ENCODE results near the gene SGK1. TPM values are rescaled to one million over a fixed set of nuclear protein-coding genes. Genes with fewer than 3 reads are reported as not detected.

The SGK1 gene
- total RNA-seq, 1 experiment from 2014 or later, result 42.6 TPM

DNA sequence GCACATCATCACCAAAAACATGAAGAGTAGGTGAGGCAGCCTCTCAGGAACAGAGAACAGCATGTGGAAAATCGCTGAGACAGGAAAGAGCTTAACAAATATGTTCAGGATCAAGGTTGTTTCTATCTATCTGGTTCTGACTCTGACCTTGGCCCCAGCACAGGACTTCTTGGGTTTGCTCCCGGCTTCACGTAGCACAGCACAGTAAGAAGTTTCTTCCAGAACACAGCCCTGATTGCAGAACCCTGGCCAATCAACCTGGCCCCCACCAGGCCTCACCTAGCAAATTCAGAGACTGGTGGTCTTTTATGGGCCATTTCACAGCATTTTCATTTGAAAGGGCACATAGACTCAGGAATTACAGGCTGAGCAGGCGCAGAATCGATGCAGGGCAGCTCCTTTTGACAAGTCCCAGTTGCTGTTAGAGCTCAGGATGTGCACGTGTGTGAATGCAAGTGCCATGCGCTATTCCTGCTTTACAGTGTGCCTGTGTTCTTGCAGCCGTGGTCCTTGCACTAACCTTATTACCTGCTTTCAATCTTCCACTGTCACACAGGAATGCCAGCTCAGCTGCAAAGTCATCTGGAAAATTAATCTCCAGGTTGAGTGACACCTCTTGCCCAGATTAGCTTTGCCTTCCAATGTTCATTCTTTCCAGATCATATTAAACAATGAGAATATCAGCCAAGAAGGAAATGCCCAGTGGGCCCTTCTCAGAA lies 165.0 kb downstream of the SGK1 start:
- H3K27me3 ChIP-seq (replicated peaks; ENCODE audit: control insufficient read depth, insufficient read depth, low read length), result no peaks in the 10 kb centered on the region
- Mint-ChIP-seq H3K36me3 (ENCODE audit: insufficient read depth, unreplicated experiment) (no peaks in the 10 kb centered on the region), H3K4me1 (ENCODE audit: low read depth, unreplicated experiment) (no peaks in the 10 kb centered on the region), H3K27ac (ENCODE audit: unreplicated experiment) (no peak overlapping the region), H3K9me3 (ENCODE audit: unreplicated experiment) (no peaks in the 10 kb centered on the region), H3K27me3 (ENCODE audit: insufficient read depth, unreplicated experiment) (no peaks in the 10 kb centered on the region), H3K4me3 (ENCODE audit: unreplicated experiment) (no peak overlapping the region)
- H3K9me3 ChIP-seq, result no peaks in the 10 kb centered on the region
- POLR2A ChIA-PET, result no interaction called here
- intact Hi-C loops (cut with micrococcal nuclease; ENCODE audit: unreplicated experiment), result no loop called here
- TF ChIP-seq CTCF (IDR thresholded peaks at IDR 0.05; ENCODE audit: insufficient read depth in 1 of 2, low read depth in 1 of 2, low read length in 1 of 2, severe bottlenecking in 1 of 2, unreplicated experiment in 1 of 2), result no peak
- no peak overlapping the region for H3K4me3 ChIP-seq (ENCODE audit: low read depth, low read length)
- H3K4me1 ChIP-seq, result no peaks in the 10 kb centered on the region
- CTCF ChIA-PET, result interaction anchor here (0.7 kb wide), 1 partner anchor 25 kb away, joined by 4 read pairs; no protein-coding TSS in a partner anchor
- no peaks in the 10 kb centered on the region for H3K36me3 ChIP-seq (ENCODE audit: control insufficient read depth, insufficient read depth, low read length)
- no peak for DNase-seq
- no TSS peak for BruUV-seq (replicated peaks)

DNA sequence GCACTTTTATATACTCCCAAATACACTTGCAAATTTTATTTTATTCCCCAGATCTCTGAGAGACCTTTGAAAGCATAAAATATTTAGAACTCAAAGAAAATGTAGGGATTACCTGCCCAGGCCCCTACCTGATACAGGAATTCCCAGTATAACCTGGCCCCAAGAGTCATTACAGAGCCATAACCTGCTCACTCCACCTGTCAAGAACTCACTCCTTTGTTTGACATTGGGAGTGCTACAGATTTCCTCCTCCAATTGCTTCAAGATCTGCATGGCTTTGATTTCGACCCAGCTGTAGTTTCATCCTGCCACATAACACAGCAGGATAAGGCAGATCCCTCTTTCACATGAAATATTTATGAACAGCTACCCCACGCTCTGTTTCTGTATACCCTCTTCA lies 169.3 kb downstream of the SGK1 start:
- H3K4me3 Mint-ChIP-seq (ENCODE audit: unreplicated experiment), result no peak overlapping the region
- no peak overlapping the region for H3K4me3 ChIP-seq (ENCODE audit: low read depth, low read length)
- H3K27me3 ChIP-seq (replicated peaks; ENCODE audit: control insufficient read depth, insufficient read depth, low read length), result no peaks in the 10 kb centered on the region
- no peaks in the 10 kb centered on the region for H3K9me3 Mint-ChIP-seq (ENCODE audit: unreplicated experiment)
- TF ChIP-seq CTCF (IDR thresholded peaks at IDR 0.05; ENCODE audit: insufficient read depth in 1 of 2, low read depth in 1 of 2, low read length in 1 of 2, severe bottlenecking in 1 of 2, unreplicated experiment in 1 of 2), result no peak
- no peaks in the 10 kb centered on the region for H3K9me3 ChIP-seq
- DNase-seq, result no peak
- H3K27me3 Mint-ChIP-seq (ENCODE audit: insufficient read depth, unreplicated experiment), result no peaks in the 10 kb centered on the region
- POLR2A ChIA-PET, result no interaction called here
- no peak overlapping the region for H3K27ac Mint-ChIP-seq (ENCODE audit: unreplicated experiment)
- H3K4me1 Mint-ChIP-seq (ENCODE audit: low read depth, unreplicated experiment), result no peaks in the 10 kb centered on the region
- H3K4me1 ChIP-seq, result no peaks in the 10 kb centered on the region
- CTCF ChIA-PET, result no interaction called here
- BruUV-seq (replicated peaks), result no TSS peak
- H3K36me3 Mint-ChIP-seq (ENCODE audit: insufficient read depth, unreplicated experiment), result no peaks in the 10 kb centered on the region
- no peaks in the 10 kb centered on the region for H3K36me3 ChIP-seq (ENCODE audit: control insufficient read depth, insufficient read depth, low read length)
- intact Hi-C loops (cut with micrococcal nuclease; ENCODE audit: unreplicated experiment), result no loop called here

DNA sequence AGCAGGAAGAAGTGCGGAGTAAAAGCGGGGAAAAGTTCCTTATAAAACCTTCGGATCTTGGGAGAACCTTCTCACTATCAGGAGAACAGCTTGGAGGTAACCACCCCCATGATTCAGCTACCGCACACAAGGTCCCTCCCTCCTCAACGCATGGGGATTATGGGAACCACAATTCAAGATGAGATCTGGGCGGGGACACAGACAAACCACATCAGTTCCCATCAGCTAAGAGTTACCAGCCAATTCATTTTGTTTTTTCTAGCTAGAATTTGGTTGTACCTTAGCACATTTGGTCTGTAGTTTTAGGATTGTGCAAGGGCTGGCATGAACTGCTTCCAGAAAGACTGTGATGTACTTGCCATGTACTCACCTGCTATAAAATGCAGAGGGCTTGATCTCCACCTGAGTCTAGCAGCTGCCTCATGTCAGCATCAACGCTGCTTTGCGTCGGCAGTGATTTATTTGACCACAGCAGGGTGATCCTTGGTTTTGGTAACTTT lies 170.8 kb downstream of the SGK1 start:
- Histone ChIP-seq H3K9me3 (no peaks in the 10 kb centered on the region), H3K27me3 (replicated peaks; ENCODE audit: control insufficient read depth, insufficient read depth, low read length) (no peaks in the 10 kb centered on the region), H3K4me1 (no peaks in the 10 kb centered on the region), H3K36me3 (ENCODE audit: control insufficient read depth, insufficient read depth, low read length) (no peaks in the 10 kb centered on the region), H3K4me3 (ENCODE audit: low read depth, low read length) (no peak overlapping the region)
- POLR2A ChIA-PET, result no interaction called here
- H3K27ac Mint-ChIP-seq (ENCODE audit: unreplicated experiment), result no peak overlapping the region
- no peak for DNase-seq
- CTCF ChIA-PET, result no interaction called here
- no peaks in the 10 kb centered on the region for H3K36me3 Mint-ChIP-seq (ENCODE audit: insufficient read depth, unreplicated experiment)
- H3K4me3 Mint-ChIP-seq (ENCODE audit: unreplicated experiment), result no peak overlapping the region
- H3K9me3 Mint-ChIP-seq (ENCODE audit: unreplicated experiment), result no peaks in the 10 kb centered on the region
- no peaks in the 10 kb centered on the region for H3K27me3 Mint-ChIP-seq (ENCODE audit: insufficient read depth, unreplicated experiment)
- no peak for TF ChIP-seq CTCF (IDR thresholded peaks at IDR 0.05; ENCODE audit: insufficient read depth in 1 of 2, low read depth in 1 of 2, low read length in 1 of 2, severe bottlenecking in 1 of 2, unreplicated experiment in 1 of 2)
- no peaks in the 10 kb centered on the region for H3K4me1 Mint-ChIP-seq (ENCODE audit: low read depth, unreplicated experiment)
- intact Hi-C loops (cut with micrococcal nuclease; ENCODE audit: unreplicated experiment), result no loop called here
- BruUV-seq (replicated peaks), result no TSS peak

Data from Caco-2 (cell line).